Hepatocyte (in vitro differentiated cells): Measurements from ENCODE around the gene KCNQ2. TPM values are rescaled to one million over a fixed set of nuclear protein-coding genes. Genes with fewer than 3 reads are reported as not detected.

Experiments
- DNase-seq: peaks from one replicate; pipeline ENCODE4 v3.0.0-alpha.2; 2016; ENCODE audit warnings: low spot score
- H2AFZ ChIP-seq: fragments of 200-600 bp; sonication (generic); 2 replicates; pipeline ENCODE4 v1.6.0; 2016; ENCODE audit warnings: antibody characterized with exemption, mild to moderate bottlenecking
- H3K27ac ChIP-seq: fragments of 200-600 bp; sonication (generic); 2 replicates; pipeline ENCODE4 v1.5.1; 2016; ENCODE audit warnings: mild to moderate bottlenecking
- H3K27me3 ChIP-seq: fragments of 200-600 bp; sonication (generic); 2 replicates; pipeline ENCODE4 v1.6.1; 2016
- H3K36me3 ChIP-seq: fragments of 200-600 bp; sonication (generic); replicated peaks from 2 replicates; pipeline ENCODE4 v1.5.1; 2016; ENCODE audit warnings: low read depth; ENCODE audit not compliant: insufficient read depth
- H3K4me1 ChIP-seq: fragments of 200-600 bp; sonication (generic); 2 replicates; pipeline ENCODE4 v1.5.1; 2016; ENCODE audit warnings: mild to moderate bottlenecking, moderate library complexity; ENCODE audit not compliant: insufficient read depth
- H3K4me2 ChIP-seq: fragments of 200-600 bp; sonication (generic); 2 replicates; pipeline ENCODE4 v1.6.0; 2016
- H3K4me3 ChIP-seq: fragments of 200-600 bp; sonication (generic); 2 replicates; pipeline ENCODE4 v1.5.1; 2016; ENCODE audit warnings: mild to moderate bottlenecking
- H3K79me2 ChIP-seq: fragments of 200-600 bp; sonication (generic); 2 replicates; pipeline ENCODE4 v1.6.0; 2017; ENCODE audit warnings: mild to moderate bottlenecking
- H3K9me2 ChIP-seq: fragments of 200-600 bp; sonication (generic); replicated peaks from 2 replicates; pipeline ENCODE4 v1.6.0; 2017; ENCODE audit warnings: mild to moderate bottlenecking; ENCODE audit not compliant: insufficient read depth
- H3K9me3 ChIP-seq: fragments of 200-600 bp; sonication (generic); 2 replicates; pipeline ENCODE4 v1.5.1; 2016; ENCODE audit warnings: low read depth, mild to moderate bottlenecking
- H4K20me1 ChIP-seq: fragments of 200-600 bp; sonication (generic); 2 replicates; pipeline ENCODE4 v1.6.0; 2016; ENCODE audit warnings: mild to moderate bottlenecking; ENCODE audit not compliant: insufficient read depth, poor library complexity, severe bottlenecking
- EZH2 ChIP-seq: fragments of 200-600 bp; sonication (generic); IDR thresholded peaks from 2 replicates; pipeline ENCODE4 v1.6.1; 2016; ENCODE audit warnings: antibody characterized with exemption, mild to moderate bottlenecking, borderline replicate concordance
- EZH2phosphoT487 ChIP-seq: fragments of 200-600 bp; sonication (generic); IDR thresholded peaks from one replicate; pipeline ENCODE4 v1.6.1; 2018; ENCODE audit warnings: antibody characterized with exemption, mild to moderate bottlenecking, low read depth, moderate library complexity; ENCODE audit not compliant: unreplicated experiment, severe bottlenecking
- WGBS: methylation state at CpG from one replicate; pipeline ENCODE4 v1.1.6; 2016; ENCODE audit warnings: low lambda C conversion rate; ENCODE audit errors: missing lambda C conversion rate; 5-methylcytosine and 5-hydroxymethylcytosine counted together
- polyA plus RNA-seq: library from polyadenylated mRNA; unstranded; fragments of >200 nt; fragmentation: Nextera tagmentation; extraction: Ambion mirVana; gene quantifications from 2 replicates; pipeline ENCODE4 v1.2.1, GENCODE V29; 2016
- total RNA-seq: library from RNA; depleted of rRNA; stranded (reverse); fragments of >200 nt; gene quantifications from 2 replicates; pipeline ENCODE4 v1.2.3, GENCODE V29; 2014
- TF ChIP-seq, protein P1 (sequence below): fragments of 200-600 bp; sonication (generic); IDR thresholded peaks from 2 replicates; pipeline ENCODE4 v1.5.1; 2016; ENCODE audit warnings: antibody characterized with exemption, mild to moderate bottlenecking; ENCODE audit not compliant: poor library complexity

Gene KCNQ2
- total and polyA plus RNA-seq, 2 experiments from 2014 or later: 3.5 to 5.4 TPM

DNA sequence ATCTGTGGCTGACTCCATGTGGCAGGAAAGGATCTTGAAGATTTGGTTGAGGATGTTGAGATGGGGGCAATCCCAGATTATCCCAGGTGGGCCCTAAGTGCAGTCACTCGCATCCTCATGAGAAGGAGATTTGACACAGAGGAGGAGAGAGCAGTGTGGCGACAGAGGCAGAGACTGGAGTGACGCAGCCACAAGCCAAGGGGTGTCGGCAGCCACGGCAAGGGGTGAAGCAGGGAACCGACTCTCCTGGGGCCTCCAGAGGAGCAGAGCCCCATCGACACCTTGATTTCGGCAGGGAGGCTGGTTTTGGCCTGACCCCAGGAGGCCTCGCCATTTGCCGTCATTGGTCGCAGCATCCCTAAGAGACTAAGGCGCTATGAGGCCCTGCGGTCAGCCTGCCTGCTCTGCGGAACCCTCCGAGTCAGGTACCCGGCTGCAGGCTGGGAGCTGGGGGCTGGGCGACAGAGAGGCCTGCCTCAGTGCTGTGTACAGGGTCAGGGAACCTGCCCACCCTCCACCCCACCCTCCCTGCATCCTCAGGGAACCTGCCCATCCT is 13.9 kb upstream of the KCNQ2 start:
- 96% methylated on average over 17 of the region's 17 CpGs for WGBS
- Histone ChIP-seq H3K79me2 (no peaks in the 10 kb centered on the region), H3K9me2 (no peaks in the 10 kb centered on the region), H3K4me2 (no peak overlapping the region), H4K20me1 (no peaks in the 10 kb centered on the region), H3K27ac (no peak overlapping the region), H2AFZ (no peak overlapping the region), H3K36me3 (no peaks in the 10 kb centered on the region), H3K4me3 (no peak overlapping the region), H3K9me3 (no peaks in the 10 kb centered on the region), H3K27me3 (peaks cover 24% of the 10 kb centered on the region), H3K4me1 (no peaks in the 10 kb centered on the region)
- DNase-seq: no peak
- TF ChIP-seq, protein P1, sequence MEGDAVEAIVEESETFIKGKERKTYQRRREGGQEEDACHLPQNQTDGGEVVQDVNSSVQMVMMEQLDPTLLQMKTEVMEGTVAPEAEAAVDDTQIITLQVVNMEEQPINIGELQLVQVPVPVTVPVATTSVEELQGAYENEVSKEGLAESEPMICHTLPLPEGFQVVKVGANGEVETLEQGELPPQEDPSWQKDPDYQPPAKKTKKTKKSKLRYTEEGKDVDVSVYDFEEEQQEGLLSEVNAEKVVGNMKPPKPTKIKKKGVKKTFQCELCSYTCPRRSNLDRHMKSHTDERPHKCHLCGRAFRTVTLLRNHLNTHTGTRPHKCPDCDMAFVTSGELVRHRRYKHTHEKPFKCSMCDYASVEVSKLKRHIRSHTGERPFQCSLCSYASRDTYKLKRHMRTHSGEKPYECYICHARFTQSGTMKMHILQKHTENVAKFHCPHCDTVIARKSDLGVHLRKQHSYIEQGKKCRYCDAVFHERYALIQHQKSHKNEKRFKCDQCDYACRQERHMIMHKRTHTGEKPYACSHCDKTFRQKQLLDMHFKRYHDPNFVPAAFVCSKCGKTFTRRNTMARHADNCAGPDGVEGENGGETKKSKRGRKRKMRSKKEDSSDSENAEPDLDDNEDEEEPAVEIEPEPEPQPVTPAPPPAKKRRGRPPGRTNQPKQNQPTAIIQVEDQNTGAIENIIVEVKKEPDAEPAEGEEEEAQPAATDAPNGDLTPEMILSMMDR: no peak
- no peak for TF ChIP-seq EZH2phosphoT487
- no peak for TF ChIP-seq EZH2

GRCh38 chr20:63484651-63485403 is 12.4 kb upstream of the KCNQ2 start:
- Histone ChIP-seq H3K36me3 (no peaks in the 10 kb centered on the region), H3K27ac (no peak overlapping the region), H3K79me2 (no peaks in the 10 kb centered on the region), H3K27me3 (peaks cover 24% of the 10 kb centered on the region), H3K4me2 (no peak overlapping the region), H3K9me2 (no peaks in the 10 kb centered on the region), H3K4me1 (no peaks in the 10 kb centered on the region), H3K4me3 (no peak overlapping the region), H3K9me3 (no peaks in the 10 kb centered on the region), H2AFZ (no peak overlapping the region), H4K20me1 (no peaks in the 10 kb centered on the region)
- TF ChIP-seq EZH2: no peak
- TF ChIP-seq, protein P1: no peak
- no peak for TF ChIP-seq EZH2phosphoT487
- DNase-seq: no peak
- WGBS: 75% methylated on average over 16 of the region's 18 CpGs

DNA sequence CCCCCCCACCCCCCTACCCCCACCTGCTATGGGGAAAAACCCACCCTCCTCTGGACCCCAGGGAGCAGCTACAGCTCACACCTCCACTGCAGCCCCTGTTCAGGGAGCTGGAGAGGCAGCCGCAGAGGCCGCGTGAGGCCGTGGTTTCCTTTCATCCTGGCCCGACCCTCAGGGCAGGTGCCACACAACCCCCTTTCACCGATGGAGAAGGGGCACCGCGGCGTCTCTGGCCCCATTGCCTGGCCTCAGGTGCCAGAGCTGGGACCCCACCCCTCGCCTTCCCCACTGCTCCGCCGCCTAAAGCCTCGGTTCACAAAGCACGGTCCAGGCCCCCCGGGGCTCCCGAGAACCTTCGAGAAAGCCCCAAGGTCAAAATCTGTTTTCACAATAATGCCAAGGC is 11.8 kb upstream of the KCNQ2 start:
- peaks cover 23% of the 10 kb centered on the region for H3K27me3 ChIP-seq
- 76% methylated on average over 17 of the region's 17 CpGs for WGBS

DNA sequence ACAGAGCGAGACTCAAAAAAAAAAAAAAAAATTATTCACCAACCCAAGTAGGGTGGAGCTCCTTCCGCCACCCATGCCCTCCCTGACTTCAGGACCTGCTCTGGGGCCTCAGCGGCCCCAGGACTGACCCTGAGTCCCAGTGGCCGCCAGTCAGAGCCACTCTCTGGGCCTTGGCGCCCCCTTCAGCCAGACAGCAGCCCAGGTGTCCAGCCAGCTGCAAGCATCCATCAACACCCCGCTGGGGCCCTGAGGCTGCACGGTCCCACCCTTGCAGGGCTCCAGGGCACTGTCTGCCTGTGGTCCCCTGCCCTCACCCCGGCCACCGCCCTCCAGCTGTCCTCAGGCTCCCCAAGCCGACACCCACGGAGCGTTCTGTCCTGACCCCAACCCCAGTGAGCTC is 11.4 kb upstream of the KCNQ2 start:
- TF ChIP-seq EZH2 (no peak), EZH2phosphoT487 (no peak)
- TF ChIP-seq, protein P1: no peak
- no peaks in the 10 kb centered on the region for H3K9me2 ChIP-seq
- no peaks in the 10 kb centered on the region for H4K20me1 ChIP-seq
- H3K36me3 ChIP-seq: no peaks in the 10 kb centered on the region
- no peaks in the 10 kb centered on the region for H3K79me2 ChIP-seq
- no peak overlapping the region for H2AFZ ChIP-seq
- H3K27ac ChIP-seq: no peak overlapping the region
- H3K9me3 ChIP-seq: no peaks in the 10 kb centered on the region
- peaks cover 19% of the 10 kb centered on the region for H3K27me3 ChIP-seq
- WGBS: 65% methylated on average over 7 of the region's 12 CpGs
- no peaks in the 10 kb centered on the region for H3K4me1 ChIP-seq
- H3K4me3 ChIP-seq: no peak overlapping the region
- H3K4me2 ChIP-seq: no peak overlapping the region
- no peak for DNase-seq

More for the DNA sequence above, 11.8 kb upstream of the KCNQ2 start:
- H3K4me3 ChIP-seq: no peak overlapping the region
- no peak overlapping the region for H3K27ac ChIP-seq
- no peaks in the 10 kb centered on the region for H3K79me2 ChIP-seq
- H2AFZ ChIP-seq: no peak overlapping the region
- TF ChIP-seq EZH2phosphoT487: no peak
- H3K4me1 ChIP-seq: no peaks in the 10 kb centered on the region
- H3K4me2 ChIP-seq: no peak overlapping the region
- H3K9me2 ChIP-seq: no peaks in the 10 kb centered on the region
- no peaks in the 10 kb centered on the region for H4K20me1 ChIP-seq
- no peaks in the 10 kb centered on the region for H3K36me3 ChIP-seq
- DNase-seq: no peak
- H3K9me3 ChIP-seq: no peaks in the 10 kb centered on the region
